Measurements from ENCODE around the gene CDH4. TPM values are rescaled to one million over a fixed set of nuclear protein-coding genes. Genes with fewer than 3 reads are reported as not detected.

The CDH4 gene
- total RNA-seq, 1 donor from 2014 or later = 0.06 TPM

DNA sequence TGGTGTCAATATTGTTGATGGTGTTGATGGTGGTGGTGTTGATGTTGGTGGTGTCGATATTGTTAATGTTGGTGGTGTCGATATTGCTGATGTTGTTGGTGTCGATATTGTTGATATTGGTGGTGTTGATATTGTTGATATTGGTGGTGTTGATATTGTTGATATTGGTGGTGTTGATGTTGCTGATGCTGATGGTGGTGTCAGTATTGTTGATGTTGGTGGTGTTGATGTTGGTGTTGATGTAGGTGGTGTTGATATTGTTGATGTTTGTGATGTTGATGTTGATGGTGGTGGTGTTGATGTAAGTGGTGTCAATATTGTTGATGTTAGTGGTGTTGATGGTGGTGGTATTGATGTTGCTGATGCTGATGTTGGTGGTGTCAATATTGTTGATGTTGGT, 240.0 kb downstream of the CDH4 start:
- no peaks in the 10 kb centered on the region for H3K4me1 ChIP-seq
- no peaks in the 10 kb centered on the region for H3K9me3 ChIP-seq
- no peak overlapping the region for H3K27ac ChIP-seq
- H3K4me3 ChIP-seq = no peak overlapping the region
- ATAC-seq = no peak
- no peaks in the 10 kb centered on the region for H3K36me3 ChIP-seq
- no peaks in the 10 kb centered on the region for H3K27me3 ChIP-seq (ENCODE audit: low read depth)
- TF ChIP-seq, protein P1, sequence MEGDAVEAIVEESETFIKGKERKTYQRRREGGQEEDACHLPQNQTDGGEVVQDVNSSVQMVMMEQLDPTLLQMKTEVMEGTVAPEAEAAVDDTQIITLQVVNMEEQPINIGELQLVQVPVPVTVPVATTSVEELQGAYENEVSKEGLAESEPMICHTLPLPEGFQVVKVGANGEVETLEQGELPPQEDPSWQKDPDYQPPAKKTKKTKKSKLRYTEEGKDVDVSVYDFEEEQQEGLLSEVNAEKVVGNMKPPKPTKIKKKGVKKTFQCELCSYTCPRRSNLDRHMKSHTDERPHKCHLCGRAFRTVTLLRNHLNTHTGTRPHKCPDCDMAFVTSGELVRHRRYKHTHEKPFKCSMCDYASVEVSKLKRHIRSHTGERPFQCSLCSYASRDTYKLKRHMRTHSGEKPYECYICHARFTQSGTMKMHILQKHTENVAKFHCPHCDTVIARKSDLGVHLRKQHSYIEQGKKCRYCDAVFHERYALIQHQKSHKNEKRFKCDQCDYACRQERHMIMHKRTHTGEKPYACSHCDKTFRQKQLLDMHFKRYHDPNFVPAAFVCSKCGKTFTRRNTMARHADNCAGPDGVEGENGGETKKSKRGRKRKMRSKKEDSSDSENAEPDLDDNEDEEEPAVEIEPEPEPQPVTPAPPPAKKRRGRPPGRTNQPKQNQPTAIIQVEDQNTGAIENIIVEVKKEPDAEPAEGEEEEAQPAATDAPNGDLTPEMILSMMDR (IDR thresholded peaks at IDR 0.05) = no peak
- DNase-seq = no peak
- intact Hi-C loops (cut with DNase I) = no loop called here

DNA sequence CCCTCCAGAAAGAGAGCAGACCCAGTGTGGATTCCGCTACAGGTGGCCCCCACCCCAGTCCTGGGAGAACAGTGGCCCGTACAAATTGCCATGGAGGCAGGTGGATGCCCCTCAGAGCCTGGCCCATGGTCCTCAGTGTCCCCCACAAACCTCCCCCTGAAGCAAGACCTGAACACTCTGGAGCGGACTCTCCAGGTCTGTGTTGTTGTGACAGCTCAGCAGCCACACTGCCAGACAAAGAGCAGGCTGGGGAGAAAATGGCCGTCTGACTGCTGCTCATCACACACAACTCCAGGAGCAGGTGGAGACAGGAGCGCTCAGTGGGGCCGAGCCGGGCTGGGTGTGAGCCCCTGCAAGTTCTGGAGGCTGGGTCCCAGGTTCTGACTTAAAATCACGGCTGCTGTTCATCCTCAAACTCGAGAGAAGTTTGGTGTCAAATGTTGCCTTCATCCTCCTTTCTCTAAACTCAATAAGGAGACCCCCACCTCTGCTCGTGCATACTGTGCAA, 241.8 kb downstream of the CDH4 start:
- no peaks in the 10 kb centered on the region for H3K4me1 ChIP-seq
- ATAC-seq (no peak), DNase-seq (no peak)
- no peak overlapping the region for H3K4me3 ChIP-seq
- H3K9me3 ChIP-seq = no peaks in the 10 kb centered on the region
- no peak overlapping the region for H3K27ac ChIP-seq
- TF ChIP-seq, protein P1 (IDR thresholded peaks at IDR 0.05) = no peak
- no peaks in the 10 kb centered on the region for H3K36me3 ChIP-seq
- intact Hi-C loops (cut with DNase I) = no loop called here
- no peaks in the 10 kb centered on the region for H3K27me3 ChIP-seq (ENCODE audit: low read depth)

DNA sequence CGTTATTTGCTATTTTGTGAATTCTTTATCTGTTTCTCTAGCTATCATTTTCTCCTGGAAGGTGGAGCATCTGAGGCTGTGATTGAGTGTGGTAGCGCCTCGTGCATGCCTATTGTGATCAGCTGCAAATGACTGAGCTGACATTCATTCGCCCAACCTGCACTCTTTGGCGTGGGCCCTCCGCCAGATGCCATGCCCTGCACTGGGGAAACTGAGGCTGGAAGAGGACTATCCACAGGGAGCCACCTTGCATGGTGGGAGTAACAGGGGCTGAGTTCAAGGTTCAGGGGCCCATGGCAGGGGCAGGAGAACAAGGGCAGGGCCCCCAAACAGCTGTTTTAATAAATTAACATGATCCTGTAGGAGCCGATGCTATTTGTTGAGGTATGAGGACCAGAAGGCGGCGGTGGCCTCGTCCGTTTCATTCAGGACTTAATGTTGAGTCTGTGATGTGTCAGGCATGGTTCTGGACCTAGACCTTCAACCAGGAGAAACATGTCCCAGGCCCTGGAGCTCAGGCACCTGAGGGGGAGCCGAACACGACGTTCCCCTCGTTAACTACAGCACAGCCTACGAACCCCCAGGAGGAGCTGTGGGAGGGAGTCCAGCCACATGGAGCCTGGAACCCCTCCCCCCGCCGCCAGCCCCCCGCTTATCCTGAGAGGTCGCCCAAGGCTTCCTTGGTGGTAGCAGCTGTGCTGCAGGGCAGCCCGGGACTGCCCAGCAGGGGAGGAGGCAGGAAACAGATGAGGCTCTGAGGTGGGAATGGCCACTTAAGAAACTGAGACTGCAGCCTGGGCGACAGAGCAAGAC, 242.9 kb downstream of the CDH4 start:
- Histone ChIP-seq H3K9me3 (no peaks in the 10 kb centered on the region), H3K4me3 (no peak overlapping the region), H3K27ac (no peak overlapping the region), H3K27me3 (ENCODE audit: low read depth) (no peaks in the 10 kb centered on the region), H3K4me1 (no peaks in the 10 kb centered on the region), H3K36me3 (no peaks in the 10 kb centered on the region)
- DNase-seq (no peak), ATAC-seq (no peak)
- TF ChIP-seq, protein P1 (IDR thresholded peaks at IDR 0.05) = no peak
- intact Hi-C loops (cut with DNase I) = no loop called here

DNA sequence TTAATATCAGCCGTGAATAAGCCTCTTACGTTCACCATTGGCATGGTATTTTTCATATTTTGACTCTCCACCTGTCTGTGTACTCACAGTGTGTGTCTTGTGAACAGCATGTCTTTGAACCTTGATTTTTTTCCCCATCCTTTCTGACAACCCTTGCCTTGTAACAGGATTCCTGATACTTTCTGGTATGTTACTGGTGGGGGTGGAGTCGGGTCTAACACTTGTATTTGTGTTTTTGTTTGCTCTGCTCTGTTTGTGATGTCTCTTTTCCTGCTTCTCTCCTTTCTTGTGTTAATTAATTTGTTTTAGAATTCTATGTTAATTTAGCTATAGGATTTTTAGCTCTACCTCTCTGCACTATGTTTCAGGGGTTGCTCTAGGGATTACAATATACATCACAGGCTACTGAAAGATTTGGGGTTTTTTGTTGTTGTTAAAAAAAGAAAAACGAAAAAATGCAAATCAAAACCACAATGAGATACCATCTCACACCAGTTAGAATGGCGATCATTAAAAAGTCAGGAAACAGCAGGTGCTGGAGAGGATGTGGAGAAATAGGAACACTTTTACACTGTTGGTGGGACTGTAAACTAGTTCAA, 245.1 kb downstream of the CDH4 start:
- Histone ChIP-seq H3K27ac (no peak overlapping the region), H3K27me3 (ENCODE audit: low read depth) (no peaks in the 10 kb centered on the region), H3K36me3 (no peaks in the 10 kb centered on the region), H3K4me1 (no peaks in the 10 kb centered on the region), H3K9me3 (no peaks in the 10 kb centered on the region), H3K4me3 (no peak overlapping the region)
- ATAC-seq = no peak
- DNase-seq = no peak
- intact Hi-C loops (cut with DNase I) = no loop called here
- TF ChIP-seq, protein P1 (IDR thresholded peaks at IDR 0.05) = no peak

DNA sequence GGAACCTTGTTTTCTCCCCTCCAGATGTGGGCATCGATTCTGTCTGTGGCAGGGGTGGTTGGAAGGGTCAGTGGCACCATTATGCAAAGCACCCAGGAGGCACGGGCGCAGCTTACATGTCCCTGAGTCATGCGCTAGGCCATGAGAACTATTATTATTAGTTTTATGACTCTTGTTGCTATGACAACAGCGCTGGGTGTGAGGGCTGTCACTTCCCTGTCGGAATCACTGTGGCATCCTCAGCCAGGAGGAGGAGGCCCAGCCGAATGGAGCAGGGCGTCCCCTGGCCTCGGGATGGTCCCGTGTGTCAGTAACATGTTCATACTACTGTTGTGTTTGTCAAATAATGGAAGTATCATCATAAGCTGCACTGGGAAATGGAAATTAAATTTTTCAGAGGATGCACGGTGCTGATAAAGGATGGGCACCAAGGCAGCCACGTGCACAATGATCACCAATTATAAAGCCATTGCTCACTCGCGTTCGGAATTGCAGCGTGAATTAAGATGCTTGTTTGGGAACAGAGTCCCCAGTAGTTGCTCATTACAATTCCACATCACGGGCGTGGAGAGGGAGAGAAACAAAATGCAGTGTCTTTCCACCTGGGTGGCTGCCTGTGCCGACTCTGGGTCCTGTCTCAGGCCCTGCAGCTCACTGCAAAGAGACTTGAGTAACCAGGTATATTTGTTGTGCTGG, 247.9 kb downstream of the CDH4 start:
- DNase-seq = no peak
- no peak overlapping the region for H3K27ac ChIP-seq

More for the DNA sequence above, 247.9 kb downstream of the CDH4 start:
- Histone ChIP-seq H3K4me1 (no peaks in the 10 kb centered on the region), H3K9me3 (no peaks in the 10 kb centered on the region), H3K4me3 (no peak overlapping the region), H3K27me3 (ENCODE audit: low read depth) (no peaks in the 10 kb centered on the region), H3K36me3 (no peaks in the 10 kb centered on the region)
- TF ChIP-seq, protein P1 (IDR thresholded peaks at IDR 0.05) = no peak
- intact Hi-C loops (cut with DNase I) = no loop called here
- ATAC-seq = no peak
